WTC11 (cell line): ENCODE data around the gene OLFM1. TPM values are rescaled to one million over a fixed set of nuclear protein-coding genes. Genes with fewer than 3 reads are reported as not detected.
A peak's percentile ranks its signal among the peaks of the same experiment; 100 is the strongest.

ENCODE experiments used
- ATAC-seq: fragments of 200-7000 bp; cut with Tn5 transposase; 2 replicates; pipeline ENCODE4 v1.10.0; 2021; ENCODE audit warnings: mild to moderate bottlenecking, moderate library complexity
- CTCF ChIA-PET: fragments of 300-600 bp; sonication (Branson Sonifier 250); formaldehyde crosslinking; loops from one replicate; lab custom pipeline; 2021; ENCODE audit warnings: antibody characterized with exemption; lab: Charles Lee
- POLR2A ChIA-PET: fragments of 350-600 bp; sonication (Branson Sonifier 250); formaldehyde crosslinking; loops from one replicate; lab custom pipeline; 2021; ENCODE audit warnings: antibody characterized with exemption; lab: Charles Lee
- DNase-seq: peaks from one replicate; pipeline ENCODE4 v3.0.0; 2021; ENCODE audit warnings: low spot score
- H3K27ac Mint-ChIP-seq: 2 replicates; pipeline ENCODE4 v1.8.0; 2021; ENCODE audit warnings: mixed read lengths
- H3K27me3 Mint-ChIP-seq: 2 replicates; pipeline ENCODE4 v1.8.0; 2021; ENCODE audit warnings: low read depth, mild to moderate bottlenecking, moderate library complexity, mixed read lengths
- H3K36me3 Mint-ChIP-seq: 2 replicates; pipeline ENCODE4 v1.8.0; 2021; ENCODE audit warnings: mixed read lengths
- H3K4me1 Mint-ChIP-seq: 2 replicates; pipeline ENCODE4 v1.8.0; 2022; ENCODE audit warnings: mixed read lengths
- H3K4me3 Mint-ChIP-seq: 2 replicates; pipeline ENCODE4 v1.8.0; 2021; ENCODE audit warnings: mild to moderate bottlenecking, moderate library complexity, mixed read lengths
- H3K9me3 Mint-ChIP-seq: 2 replicates; pipeline ENCODE4 v1.8.0; 2021; ENCODE audit warnings: mixed read lengths
- CTCF ChIP-seq: fragments of 200-600 bp; IDR thresholded peaks from 2 replicates; pipeline ENCODE4 v1.8.0; 2022; ENCODE audit warnings: antibody characterized with exemption
- FOXP4 ChIP-seq: sonication (generic); formaldehyde crosslinking; IDR thresholded peaks from 2 replicates; pipeline ENCODE4 v1.8.0; 2022; ENCODE audit warnings: mild to moderate bottlenecking, missing genetic modification reagents
- JAZF1 ChIP-seq: fragments of 250-450 bp; sonication (Bioruptor Pico); IDR thresholded peaks from 2 replicates; pipeline ENCODE4 v1.9.0; 2021; ENCODE audit warnings: moderate library complexity, mild to moderate bottlenecking, inconsistent platforms
- OVOL2 ChIP-seq: fragments of 250-450 bp; sonication (Bioruptor Pico); IDR thresholded peaks from 2 replicates; pipeline ENCODE4 v1.9.0; 2021; ENCODE audit warnings: mild to moderate bottlenecking, borderline replicate concordance
- PRDM15 ChIP-seq: sonication (generic); formaldehyde crosslinking; IDR thresholded peaks from 2 replicates; pipeline ENCODE4 v1.8.0; 2022; ENCODE audit warnings: missing genetic modification reagents
- STAT6 ChIP-seq: sonication (generic); formaldehyde crosslinking; conservative IDR thresholded peaks from 2 replicates; pipeline ENCODE4 v1.8.1; 2023; ENCODE audit warnings: mild to moderate bottlenecking, low read depth, missing genetic modification reagents, moderate library complexity
- USF1 ChIP-seq: sonication (generic); formaldehyde crosslinking; IDR thresholded peaks from 2 replicates; pipeline ENCODE4 v1.8.0; 2022; ENCODE audit warnings: mild to moderate bottlenecking, missing genetic modification reagents
- ZBTB43 ChIP-seq: sonication (generic); formaldehyde crosslinking; IDR thresholded peaks from 2 replicates; pipeline ENCODE4 v1.8.1; 2023; ENCODE audit warnings: mild to moderate bottlenecking, missing genetic modification reagents
- ZNF219 ChIP-seq: sonication (generic); formaldehyde crosslinking; IDR thresholded peaks from 2 replicates; pipeline ENCODE4 v1.8.0; 2023; ENCODE audit warnings: missing genetic modification reagents, mild to moderate bottlenecking, borderline replicate concordance
- total RNA-seq: library from RNA; stranded (reverse); gene quantifications from 3 replicates; pipeline ENCODE4 v1.2.3, GENCODE V29; 2021

Gene OLFM1
- total RNA-seq, 1 experiment from 2014 or later: 37.6 TPM

GRCh38 chr9:135076143-135076875 lies 11.2 kb upstream of the OLFM1 start:
- no peaks in the 10 kb centered on the region for H3K36me3 Mint-ChIP-seq
- ATAC-seq (no peak), DNase-seq (no peak)
- POLR2A ChIA-PET: no interaction called here
- peaks cover 11% of the 10 kb centered on the region for H3K4me1 Mint-ChIP-seq
- no peak for TF ChIP-seq OVOL2 (CRISPR knock-in tag)
- TF ChIP-seq ZBTB43 (CRISPR knock-in tag): no peak
- TF ChIP-seq STAT6 (CRISPR knock-in tag): no peak
- TF ChIP-seq CTCF: no peak
- no peak for TF ChIP-seq PRDM15 (CRISPR knock-in tag)
- TF ChIP-seq JAZF1: no peak
- CTCF ChIA-PET: no interaction called here
- H3K27me3 Mint-ChIP-seq: peaks cover 20% of the 10 kb centered on the region
- H3K27ac Mint-ChIP-seq: no peak overlapping the region
- H3K9me3 Mint-ChIP-seq: no peaks in the 10 kb centered on the region
- H3K4me3 Mint-ChIP-seq: peak overlapping the region; percentile 49

GRCh38 chr9:135076876-135077430 lies 10.5 kb upstream of the OLFM1 start:
- no peak for DNase-seq
- Mint-ChIP-seq H3K4me3 (peak overlapping the region; percentile 35; the same call in 1 of the 2 replicates), H3K36me3 (no peaks in the 10 kb centered on the region), H3K9me3 (no peaks in the 10 kb centered on the region), H3K27me3 (peaks cover 20% of the 10 kb centered on the region), H3K27ac (no peak overlapping the region), H3K4me1 (peaks cover 11% of the 10 kb centered on the region)
- TF ChIP-seq USF1 (CRISPR knock-in tag) (no peak), FOXP4 (no peak), ZNF219 (CRISPR knock-in tag) (no peak)
- ATAC-seq: no peak
- POLR2A ChIA-PET: no interaction called here
- CTCF ChIA-PET: no interaction called here
